ENCODE measurements around the gene RHOH.

Gene RHOH

GRCh38 chr4:40238008-40238699 lies 41.3 kb downstream of the RHOH start (continued):
- TF ChIP-seq ZBTB11 (tag by site-specific recombination; conservative IDR thresholded peaks at IDR 0.05; ENCODE audit: low read depth) (no peak), ZNF596 (tag by site-specific recombination; IDR thresholded peaks at IDR 0.05) (no peak), ZSCAN16 (tag by site-specific recombination; IDR thresholded peaks at IDR 0.05) (no peak), ELK4 (IDR thresholded peaks at IDR 0.05; ENCODE audit: borderline replicate concordance, low read depth, low read length) (no peak), ZBTB7A (tag by site-specific recombination; IDR thresholded peaks at IDR 0.05; ENCODE audit: low read depth) (no peak)

- Histone ChIP-seq H3K27ac (ENCODE audit: extremely low read depth, low read depth, low read length) (no peak overlapping the region), H3K9me3 (ENCODE audit: control insufficient read depth, insufficient read depth, low read depth, low read length) (no peaks in the 10 kb centered on the region), H3K4me1 (ENCODE audit: control insufficient read depth, insufficient read depth, low read length) (no peaks in the 10 kb centered on the region), H3K4me3 (ENCODE audit: low read depth, low read length) (no peak overlapping the region), H3K36me3 (ENCODE audit: control insufficient read depth in 2 of 2, insufficient read depth in 1 of 2, low read length in 2 of 2) (no peaks in the 10 kb centered on the region)
- ChIA-PET CTCF (no interaction called here), POLR2A (no interaction called here)
- no peak for TF ChIP-seq ZNF121 (tag by site-specific recombination; IDR thresholded peaks at IDR 0.05)
- TF ChIP-seq ZNF792 (tag by site-specific recombination; IDR thresholded peaks at IDR 0.05): no peak
- TF ChIP-seq ZNF600 (tag by site-specific recombination; IDR thresholded peaks at IDR 0.05): no peak
- TF ChIP-seq GLI2 (tag by site-specific recombination; IDR thresholded peaks at IDR 0.05; ENCODE audit: borderline replicate concordance, low read depth): no peak
- TF ChIP-seq ZNF518A (tag by site-specific recombination; conservative IDR thresholded peaks at IDR 0.05; ENCODE audit: low read depth): peak; percentile 21; the same call in 1 of the 2 replicates
- TF ChIP-seq MZF1 (tag by site-specific recombination; IDR thresholded peaks at IDR 0.05; ENCODE audit: borderline replicate concordance): no peak
- no peak for TF ChIP-seq ZFP69B (tag by site-specific recombination; IDR thresholded peaks at IDR 0.05)
- peak; percentile 70 for TF ChIP-seq SP3 (tag by site-specific recombination; IDR thresholded peaks at IDR 0.05)
- no peak for TF ChIP-seq GFI1B (tag by site-specific recombination; IDR thresholded peaks at IDR 0.05)
- no peak for TF ChIP-seq ZNF239 (tag by site-specific recombination; IDR thresholded peaks at IDR 0.05)
- no peak for TF ChIP-seq ZNF843 (tag by site-specific recombination; IDR thresholded peaks at IDR 0.05)
- no peak for TF ChIP-seq REPIN1 (tag by site-specific recombination; IDR thresholded peaks at IDR 0.05; ENCODE audit: low read depth)
- TF ChIP-seq ZNF416 (tag by site-specific recombination; IDR thresholded peaks at IDR 0.05): no peak
- TF ChIP-seq PRDM6 (tag by site-specific recombination; IDR thresholded peaks at IDR 0.05): peak; percentile 46; the same call in 1 of the 2 replicates
- peak; percentile 32; the same call in 1 of the 2 replicates for TF ChIP-seq ZNF76 (tag by site-specific recombination; IDR thresholded peaks at IDR 0.05; ENCODE audit: borderline replicate concordance, low read depth)
- peak; percentile 26; the same call in 1 of the 2 replicates for TF ChIP-seq ZNF335 (tag by site-specific recombination; conservative IDR thresholded peaks at IDR 0.05)
- no peak for TF ChIP-seq KLF16 (tag by site-specific recombination; IDR thresholded peaks at IDR 0.05)
- TF ChIP-seq ZNF366 (tag by site-specific recombination; conservative IDR thresholded peaks at IDR 0.05): peak; percentile 77
- peak; percentile 37; the same call in 1 of the 2 replicates for TF ChIP-seq ZNF629 (tag by site-specific recombination; IDR thresholded peaks at IDR 0.05)
Observed at GRCh38 chr4:40238700-40239548, 42.1 kb downstream of the RHOH start.
